Measurements from ENCODE around the gene PPP4R2.
A peak's percentile ranks its signal among the peaks of the same experiment; 100 is the strongest.
"Not testable (repeated sequence)": the region's sequence is repeated elsewhere in the genome, so short reads cannot be mapped to it uniquely, and the experiment has no call there.

The PPP4R2 gene

GRCh38 chr3:73056014-73056844 lies 59.6 kb downstream of the PPP4R2 start:
- DNase-seq, result peak; percentile 43
- in situ Hi-C loops (cut with MboI; ENCODE audit: low pct_unique_long_range_greater_than_20kb, low sequenced_read_pairs), result no loop called here

GRCh38 chr3:73056845-73057150 lies 60.2 kb downstream of the PPP4R2 start:
- in situ Hi-C loops (cut with MboI; ENCODE audit: low pct_unique_long_range_greater_than_20kb, low sequenced_read_pairs), result no loop called here
- DNase-seq, result no peak

- in situ Hi-C loops (cut with MboI; ENCODE audit: low pct_unique_long_range_greater_than_20kb, low sequenced_read_pairs), result no loop called here
- DNase-seq, result no peak
Observed at GRCh38 chr3:73060302-73060723, 63.7 kb downstream of the PPP4R2 start.

- in situ Hi-C loops (cut with MboI; ENCODE audit: low pct_unique_long_range_greater_than_20kb, low sequenced_read_pairs), result no loop called here
Observed at GRCh38 chr3:73061416-73061815, 64.8 kb downstream of the PPP4R2 start, which contains the start of gene EBLN2. Gene EBLN2 (plus strand): TSS chr3:73061659. CDS start chr3:73062082, 423 bp downstream.

GRCh38 chr3:73066243-73066642 lies 69.6 kb downstream of the PPP4R2 start:
- in situ Hi-C loops (cut with MboI; ENCODE audit: low pct_unique_long_range_greater_than_20kb, low sequenced_read_pairs), result not testable (repeated sequence)

More at GRCh38 chr3:73061416-73061815, 64.8 kb downstream of the PPP4R2 start, which contains the start of gene EBLN2:
- DNase-seq, result no peak

GRCh38 chr3:73068419-73068818 lies 71.8 kb downstream of the PPP4R2 start:
- DNase-seq, result no peak
- in situ Hi-C loops (cut with MboI; ENCODE audit: low pct_unique_long_range_greater_than_20kb, low sequenced_read_pairs), result no loop called here

More at GRCh38 chr3:73066243-73066642, 69.6 kb downstream of the PPP4R2 start:
- DNase-seq, result not testable (repeated sequence)

- DNase-seq, result no peak
- in situ Hi-C loops (cut with MboI; ENCODE audit: low pct_unique_long_range_greater_than_20kb, low sequenced_read_pairs), result no loop called here
Observed at GRCh38 chr3:73069187-73069586, 72.6 kb downstream of the PPP4R2 start.

- in situ Hi-C loops (cut with MboI; ENCODE audit: low pct_unique_long_range_greater_than_20kb, low sequenced_read_pairs), result no loop called here
- no peak for DNase-seq
Observed at GRCh38 chr3:73069775-73070444, 73.3 kb downstream of the PPP4R2 start.

GRCh38 chr3:73070675-73071575 lies 74.3 kb downstream of the PPP4R2 start:
- in situ Hi-C loops (cut with MboI; ENCODE audit: low pct_unique_long_range_greater_than_20kb, low sequenced_read_pairs), result no loop called here
- DNase-seq, result no peak

GRCh38 chr3:73071952-73072351 lies 75.3 kb downstream of the PPP4R2 start:
- no peak for DNase-seq
- in situ Hi-C loops (cut with MboI; ENCODE audit: low pct_unique_long_range_greater_than_20kb, low sequenced_read_pairs), result no loop called here

GRCh38 chr3:73072634-73073033 lies 76.0 kb downstream of the PPP4R2 start:
- in situ Hi-C loops (cut with MboI; ENCODE audit: low pct_unique_long_range_greater_than_20kb, low sequenced_read_pairs), result no loop called here
- DNase-seq, result peak; percentile 67

GRCh38 chr3:73073091-73073707 lies 76.6 kb downstream of the PPP4R2 start:
- in situ Hi-C loops (cut with MboI; ENCODE audit: low pct_unique_long_range_greater_than_20kb, low sequenced_read_pairs), result no loop called here
- DNase-seq, result no peak

GRCh38 chr3:73074781-73075180 lies 78.2 kb downstream of the PPP4R2 start:
- no peak for DNase-seq
- in situ Hi-C loops (cut with MboI; ENCODE audit: low pct_unique_long_range_greater_than_20kb, low sequenced_read_pairs), result loop anchor here (25.0 kb wide), 1 partner anchor 1362 kb away; no protein-coding TSS in a partner anchor

- DNase-seq, result no peak
- in situ Hi-C loops (cut with MboI; ENCODE audit: low pct_unique_long_range_greater_than_20kb, low sequenced_read_pairs), result loop anchor here (25.0 kb wide), 1 partner anchor 1368 kb away; no protein-coding TSS in a partner anchor
Observed at GRCh38 chr3:73080216-73080966, 83.8 kb downstream of the PPP4R2 start.

- in situ Hi-C loops (cut with MboI; ENCODE audit: low pct_unique_long_range_greater_than_20kb, low sequenced_read_pairs), result loop anchor here (25.0 kb wide), 1 partner anchor 1369 kb away; no protein-coding TSS in a partner anchor
Observed at GRCh38 chr3:73081140-73081539, 84.5 kb downstream of the PPP4R2 start.

GRCh38 chr3:73084170-73084569 lies 87.6 kb downstream of the PPP4R2 start:
- in situ Hi-C loops (cut with MboI; ENCODE audit: low pct_unique_long_range_greater_than_20kb, low sequenced_read_pairs), result loop anchor here (25.0 kb wide), 1 partner anchor 1372 kb away; no protein-coding TSS in a partner anchor
- DNase-seq, result no peak

More at GRCh38 chr3:73081140-73081539, 84.5 kb downstream of the PPP4R2 start:
- DNase-seq, result no peak

- peak; percentile 61 for DNase-seq
- in situ Hi-C loops (cut with MboI; ENCODE audit: low pct_unique_long_range_greater_than_20kb, low sequenced_read_pairs), result loop anchor here (25.0 kb wide), 1 partner anchor 1374 kb away; no protein-coding TSS in a partner anchor
Observed at GRCh38 chr3:73086071-73086494, 89.5 kb downstream of the PPP4R2 start.

- DNase-seq, result peak; percentile 81
- in situ Hi-C loops (cut with MboI; ENCODE audit: low pct_unique_long_range_greater_than_20kb, low sequenced_read_pairs), result loop anchor here (25.0 kb wide), 1 partner anchor 1382 kb away; no protein-coding TSS in a partner anchor
Observed at GRCh38 chr3:73094129-73094528, 97.5 kb downstream of the PPP4R2 start.
